Bronchial epithelial cell (primary cell): ENCODE results near the gene TMEM132C. TPM values are rescaled to one million over a fixed set of nuclear protein-coding genes. Genes with fewer than 3 reads are reported as not detected.
A peak's percentile ranks its signal among the peaks of the same experiment; 100 is the strongest.
"Not testable (repeated sequence)": the region's sequence is repeated elsewhere in the genome, so short reads cannot be mapped to it uniquely, and the experiment has no call there.

Experiments used
- DNase-seq: peaks from one replicate; pipeline ENCODE4 v3.0.0-alpha.2; 2010; ENCODE audit warnings: low read depth
- FAIRE-seq: peaks from 2 replicates; lab custom pipeline; 2011; peaks lifted over from hg19 to GRCh38; lab: Jason Lieb, UNC
- H3K27me3 ChIP-seq: 2 replicates; pipeline ENCODE4 v1.5.1; 2011; ENCODE audit warnings: low read length; ENCODE audit not compliant: control insufficient read depth, insufficient read depth
- H3K36me3 ChIP-seq: 2 replicates; pipeline ENCODE4 v1.5.1; 2011; ENCODE audit warnings: low read length; ENCODE audit not compliant: control insufficient read depth, insufficient read depth
- H3K4me3 ChIP-seq: 2 replicates; pipeline ENCODE4 v1.5.1; 2011; ENCODE audit warnings: mild to moderate bottlenecking, low read depth, low read length, control low read depth
- CTCF ChIP-seq: IDR thresholded peaks from 2 replicates; pipeline ENCODE4 v1.5.1; 2011; ENCODE audit warnings: mild to moderate bottlenecking, moderate library complexity, low read length, control low read depth, inconsistent platforms; ENCODE audit not compliant: insufficient read depth, severe bottlenecking
- total RNA-seq: library from RNA; depleted of rRNA; stranded (reverse); fragments of >200 nt; gene quantifications from 2 replicates; pipeline ENCODE4 v1.2.1, GENCODE V29; 2014

Gene TMEM132C
- total RNA-seq, 1 donor from 2014 or later: not detected

GRCh38 chr12:128240745-128241144, 26.2 kb upstream of the TMEM132C start:
- no peak overlapping the region for H3K4me3 ChIP-seq
- DNase-seq (no peak), FAIRE-seq (no peak)
- TF ChIP-seq CTCF: no peak
- H3K27me3 ChIP-seq: no peaks in the 10 kb centered on the region
- H3K36me3 ChIP-seq: no peaks in the 10 kb centered on the region

DNA sequence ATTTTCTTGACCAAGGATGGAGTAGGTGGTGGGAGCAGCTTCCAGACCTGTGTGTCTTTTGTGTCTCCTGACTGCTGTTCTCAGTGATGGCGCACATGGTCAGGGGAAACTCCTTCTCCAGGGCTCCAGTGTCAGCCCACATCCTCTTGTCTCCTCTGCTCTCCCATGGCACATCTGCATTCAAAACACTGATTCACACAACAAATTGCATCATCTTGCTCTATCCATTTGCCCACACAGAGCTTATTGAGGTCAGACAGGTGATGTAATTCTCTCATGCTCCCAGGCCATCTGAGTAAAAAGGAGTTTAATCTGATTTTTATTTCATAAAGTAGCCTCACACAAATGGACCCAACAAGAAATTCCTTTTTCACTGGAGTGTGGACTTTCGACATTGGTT, 21.8 kb upstream of the TMEM132C start:
- Histone ChIP-seq H3K27me3 (no peaks in the 10 kb centered on the region), H3K4me3 (no peak overlapping the region), H3K36me3 (no peaks in the 10 kb centered on the region)
- FAIRE-seq (no peak), DNase-seq (peak; percentile 3)
- TF ChIP-seq CTCF: no peak

DNA sequence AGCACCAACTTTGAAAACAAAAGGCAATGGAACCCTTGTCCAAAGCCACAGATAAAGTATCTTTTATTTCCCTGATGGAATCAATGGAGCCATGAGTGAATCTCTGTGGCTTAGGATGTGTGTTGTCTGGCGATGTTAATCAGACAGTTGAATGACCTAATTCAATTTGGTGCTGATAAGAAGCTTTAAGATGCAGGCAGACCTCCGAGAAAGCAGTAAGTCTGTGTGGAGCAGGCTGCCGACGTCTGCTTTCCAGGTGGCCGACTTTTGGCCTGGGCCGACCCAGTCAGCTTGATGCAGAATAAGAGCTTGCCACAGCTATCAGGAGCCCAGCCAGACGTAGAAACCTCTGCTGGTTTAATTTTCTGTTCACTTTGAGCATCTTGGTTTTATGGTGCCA, 21.1 kb upstream of the TMEM132C start:
- FAIRE-seq: no peak
- H3K36me3 ChIP-seq: no peaks in the 10 kb centered on the region
- no peaks in the 10 kb centered on the region for H3K27me3 ChIP-seq
- TF ChIP-seq CTCF: no peak
- no peak overlapping the region for H3K4me3 ChIP-seq
- no peak for DNase-seq

DNA sequence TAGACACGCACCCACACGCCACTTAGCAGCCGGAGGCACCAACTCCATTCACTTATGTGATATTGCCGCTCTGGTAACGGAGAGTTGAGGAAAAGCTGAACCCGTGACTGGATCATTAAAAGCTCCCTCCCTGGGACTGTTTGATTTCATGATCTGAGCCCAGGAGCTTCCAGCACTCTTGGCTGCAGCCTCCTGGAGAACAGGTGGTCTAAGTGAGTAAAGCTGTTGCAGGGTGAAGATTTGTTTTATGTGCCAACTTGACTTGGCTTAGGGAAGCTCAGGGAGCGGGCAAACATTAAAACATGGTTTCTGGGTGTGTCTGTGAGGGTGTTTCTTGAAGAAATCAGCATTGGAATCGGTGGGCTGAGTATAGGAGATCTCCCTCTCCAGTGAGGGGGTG, 16.9 kb upstream of the TMEM132C start:
- DNase-seq (no peak), FAIRE-seq (no peak)
- Histone ChIP-seq H3K36me3 (no peaks in the 10 kb centered on the region), H3K4me3 (no peak overlapping the region), H3K27me3 (no peaks in the 10 kb centered on the region)
- no peak for TF ChIP-seq CTCF

GRCh38 chr12:128253829-128254228, 13.1 kb upstream of the TMEM132C start:
- not testable (repeated sequence) for DNase-seq, H3K27me3 ChIP-seq, H3K36me3 ChIP-seq, H3K4me3 ChIP-seq, FAIRE-seq

DNA sequence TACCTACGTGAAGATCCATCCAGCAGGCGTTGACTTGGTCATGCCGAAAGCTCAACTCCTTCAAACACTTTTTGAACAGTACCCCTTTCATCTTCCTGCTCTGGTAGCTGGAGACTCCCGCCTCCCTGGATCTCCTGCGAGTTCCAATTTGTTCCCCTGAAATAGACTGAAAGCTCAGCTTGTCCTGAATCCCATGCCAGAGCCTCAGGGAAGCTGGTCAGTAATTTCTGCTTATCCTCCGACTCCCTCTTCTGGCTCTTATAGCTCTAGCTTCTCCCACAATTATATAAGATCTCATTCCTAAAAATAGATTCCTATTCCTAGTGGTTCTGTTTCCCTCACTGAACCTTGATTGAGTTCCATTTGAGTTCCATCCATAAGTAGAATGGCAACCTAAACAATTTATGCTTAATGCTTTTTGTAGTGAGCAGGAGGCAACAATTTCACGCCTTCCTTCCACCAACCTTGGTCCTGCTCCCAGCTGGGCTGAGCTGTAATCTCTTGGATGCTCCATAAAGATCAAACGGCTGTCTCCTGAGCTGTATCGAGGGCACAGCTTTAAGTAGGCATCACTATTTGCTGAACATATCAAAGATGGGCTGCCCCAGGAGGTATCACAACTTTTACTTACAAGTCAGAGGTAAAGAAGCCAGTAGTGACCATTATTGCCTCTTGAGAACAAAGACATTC, 8.0 kb upstream of the TMEM132C start:
- Histone ChIP-seq H3K27me3 (no peaks in the 10 kb centered on the region), H3K36me3 (no peaks in the 10 kb centered on the region), H3K4me3 (no peak overlapping the region)
- FAIRE-seq (no peak), DNase-seq (no peak)
- TF ChIP-seq CTCF: no peak
